Body of pancreas (tissue), 4 donors: ENCODE measurements around the gene CSNK1G1. TPM values are rescaled to one million over a fixed set of nuclear protein-coding genes. Genes with fewer than 3 reads are reported as not detected.
"Not testable (repeated sequence)": the region's sequence is repeated elsewhere in the genome, so short reads cannot be mapped to it uniquely, and the experiment has no call there.

Experiments used
- ATAC-seq: fragments of 150-250 bp; one replicate; pipeline ENCODE4 v1.9.1; 2016
- DNase-seq, 4 donors: peaks; one replicate each; pipeline ENCODE4 v3.0.0-alpha.2; 2019
- H3K27ac ChIP-seq, 4 donors: fragments of 200-600 bp; sonication (generic); 1 replicate in 3 of 4; 2 replicates in 1 of 4; pipeline versions ENCODE4 v1.5.1 to v1.6.1; 2016 to 2019; ENCODE audit warnings: mild to moderate bottlenecking in 1 of 4, mixed read lengths in 1 of 4, moderate library complexity in 1 of 4
- H3K27me3 ChIP-seq, 2 donors: fragments of 200-600 bp; sonication (generic); one replicate each; pipeline ENCODE4 v1.6.0; 2016; ENCODE audit warnings: mild to moderate bottlenecking in 1 of 2
- H3K36me3 ChIP-seq, 2 donors: fragments of 200-600 bp; sonication (generic); replicated peaks in 1 of 2; 2 replicates each; pipeline ENCODE4 v1.5.1; 2016; ENCODE audit warnings: low read depth in 2 of 2; ENCODE audit not compliant: insufficient read depth in 1 of 2
- H3K4me1 ChIP-seq: fragments of 200-600 bp; sonication (generic); one replicate; pipeline ENCODE4 v1.6.0; 2016
- H3K4me3 ChIP-seq, 2 donors: fragments of 200-600 bp; sonication (generic); 1 replicate in 1 of 2; 2 replicates in 1 of 2; pipeline ENCODE4 v1.5.1; 2016 to 2019
- H3K9me3 ChIP-seq, 3 donors: fragments of 200-600 bp; sonication (generic); 1 replicate in 2 of 3; 2 replicates in 1 of 3; pipeline ENCODE4 v1.5.1; 2016
- POLR2A ChIP-seq, 3 donors: fragments of 450-650 bp; IDR thresholded peaks; one replicate each; pipeline ENCODE4 v1.6.1; 2016; ENCODE audit warnings: antibody characterized with exemption in 3 of 3, mild to moderate bottlenecking in 2 of 3
- WGBS, 2 donors: methylation state at CpG; one replicate each; pipeline ENCODE4 v1.1.5; 2017; 5-methylcytosine and 5-hydroxymethylcytosine counted together
- intact Hi-C: fragments of 100-400 bp; cut with DNase I; formaldehyde crosslinking; loops from one replicate; pipeline ENCODE4 v1.15.1; 2023
- total RNA-seq, 2 donors: library from RNA; depleted of rRNA; stranded (reverse); fragments of >200 nt; gene quantifications; one replicate each; pipeline ENCODE4 v1.1.0, GENCODE V29; 2016
- TF ChIP-seq, protein P1 (sequence below), 7 experiments: fragments of 450-650 bp in 4 of 7; fragments of 200-600 bp in 3 of 7; sonication (generic) in 3 of 7; IDR thresholded peaks; one replicate each; pipeline ENCODE4 v1.5.1; 2016 to 2019; ENCODE audit warnings: antibody characterized with exemption in 7 of 7

CSNK1G1 gene
- total RNA-seq, 2 donors from 2014 or later: 6.7 to 13.8 TPM

DNA sequence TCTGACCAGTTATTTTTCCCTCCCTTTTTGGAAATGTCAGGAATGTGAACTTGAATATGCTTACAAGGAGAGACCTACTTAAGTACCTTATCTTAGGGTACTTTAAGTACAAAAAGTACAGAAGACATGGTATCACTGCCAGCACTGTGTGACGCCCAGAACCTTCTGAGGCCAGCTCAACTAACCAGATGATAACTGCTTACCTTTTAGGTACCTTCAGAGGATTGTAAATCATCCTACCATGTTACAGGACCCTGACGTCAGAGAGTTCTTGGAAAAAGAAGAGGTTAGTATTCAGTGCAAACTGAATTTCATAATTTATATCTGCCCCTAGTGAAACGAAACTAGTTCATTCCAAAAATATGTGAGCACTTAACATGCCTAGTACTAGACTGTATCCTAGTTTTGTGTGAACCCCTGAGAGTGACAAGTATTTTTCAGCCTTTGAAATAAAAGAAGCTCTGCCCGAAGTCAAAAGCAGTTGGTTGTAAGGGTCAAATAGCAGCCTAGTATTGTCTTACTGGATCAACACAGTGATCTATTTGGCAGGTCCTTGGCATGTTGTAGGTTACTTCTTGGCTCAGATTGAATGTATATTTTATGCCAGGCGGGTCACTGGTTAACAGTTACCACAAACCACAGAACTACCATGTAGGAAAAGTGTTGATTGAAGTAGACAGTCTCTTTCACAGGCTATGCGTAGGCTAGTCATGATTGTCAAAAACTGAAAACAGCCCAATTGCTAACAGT lies 228.3 kb downstream of the CSNK1G1 start:
- no peaks in the 10 kb centered on the region for H3K9me3 ChIP-seq
- H3K27me3 ChIP-seq: no peaks in the 10 kb centered on the region
- intact Hi-C loops: no loop called here
- DNase-seq (no peak), ATAC-seq (no peak)
- peaks cover 6 to 47% of the 10 kb centered on the region in 2 donors for H3K36me3 ChIP-seq
- no peak for TF ChIP-seq POLR2A (IDR thresholded peaks at IDR 0.05)
- TF ChIP-seq, protein P1, sequence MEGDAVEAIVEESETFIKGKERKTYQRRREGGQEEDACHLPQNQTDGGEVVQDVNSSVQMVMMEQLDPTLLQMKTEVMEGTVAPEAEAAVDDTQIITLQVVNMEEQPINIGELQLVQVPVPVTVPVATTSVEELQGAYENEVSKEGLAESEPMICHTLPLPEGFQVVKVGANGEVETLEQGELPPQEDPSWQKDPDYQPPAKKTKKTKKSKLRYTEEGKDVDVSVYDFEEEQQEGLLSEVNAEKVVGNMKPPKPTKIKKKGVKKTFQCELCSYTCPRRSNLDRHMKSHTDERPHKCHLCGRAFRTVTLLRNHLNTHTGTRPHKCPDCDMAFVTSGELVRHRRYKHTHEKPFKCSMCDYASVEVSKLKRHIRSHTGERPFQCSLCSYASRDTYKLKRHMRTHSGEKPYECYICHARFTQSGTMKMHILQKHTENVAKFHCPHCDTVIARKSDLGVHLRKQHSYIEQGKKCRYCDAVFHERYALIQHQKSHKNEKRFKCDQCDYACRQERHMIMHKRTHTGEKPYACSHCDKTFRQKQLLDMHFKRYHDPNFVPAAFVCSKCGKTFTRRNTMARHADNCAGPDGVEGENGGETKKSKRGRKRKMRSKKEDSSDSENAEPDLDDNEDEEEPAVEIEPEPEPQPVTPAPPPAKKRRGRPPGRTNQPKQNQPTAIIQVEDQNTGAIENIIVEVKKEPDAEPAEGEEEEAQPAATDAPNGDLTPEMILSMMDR (IDR thresholded peaks at IDR 0.05): no peak
- no peak overlapping the region for H3K27ac ChIP-seq
- no peaks in the 10 kb centered on the region for H3K4me1 ChIP-seq
- no peak overlapping the region for H3K4me3 ChIP-seq
- WGBS, 2 donors: 80 to 87% methylated on average over 6 of the region's 6 CpGs

- H3K27ac ChIP-seq: no peak overlapping the region
- TF ChIP-seq, protein P1 (IDR thresholded peaks at IDR 0.05): no peak
- no peak for TF ChIP-seq POLR2A (IDR thresholded peaks at IDR 0.05)
- no peaks in the 10 kb centered on the region for H3K9me3 ChIP-seq
- H3K27me3 ChIP-seq: no peaks in the 10 kb centered on the region
- no peak for ATAC-seq
- 55 to 63% methylated on average over 3 of the region's 3 CpGs for WGBS, 2 donors
- H3K4me3 ChIP-seq: no peak overlapping the region
- DNase-seq: no peak
- H3K36me3 ChIP-seq: peaks cover 6 to 35% of the 10 kb centered on the region in 2 donors
- H3K4me1 ChIP-seq: no peaks in the 10 kb centered on the region
- intact Hi-C loops: no loop called here
These were observed 230.0 kb downstream of the CSNK1G1 start for GRCh38 chr15:64125978-64126377.

- Histone ChIP-seq H3K27ac (no peak overlapping the region), H3K27me3 (no peaks in the 10 kb centered on the region), H3K4me1 (no peaks in the 10 kb centered on the region), H3K36me3 (peaks cover 6 to 34% of the 10 kb centered on the region in 2 donors), H3K9me3 (no peaks in the 10 kb centered on the region), H3K4me3 (no peak overlapping the region)
- ATAC-seq (no peak), DNase-seq (no peak)
- intact Hi-C loops: no loop called here
- TF ChIP-seq POLR2A (IDR thresholded peaks at IDR 0.05): no peak
- TF ChIP-seq, protein P1 (IDR thresholded peaks at IDR 0.05): no peak
- WGBS, 2 donors: 81 to 92% methylated on average over 3 of the region's 3 CpGs
These were observed 233.0 kb downstream of the CSNK1G1 start for GRCh38 chr15:64122936-64123351.

GRCh38 chr15:64122444-64122843 lies 233.5 kb downstream of the CSNK1G1 start:
- H3K4me1 ChIP-seq: no peaks in the 10 kb centered on the region
- WGBS, 2 donors: 61 to 90% methylated on average over 1 of the region's 1 CpG
- no peaks in the 10 kb centered on the region for H3K27me3 ChIP-seq
- H3K36me3 ChIP-seq: peaks cover 6 to 33% of the 10 kb centered on the region in 2 donors
- intact Hi-C loops: no loop called here
- no peaks in the 10 kb centered on the region for H3K9me3 ChIP-seq
- ATAC-seq (no peak), DNase-seq (no peak)
- H3K27ac ChIP-seq: no peak overlapping the region
- no peak overlapping the region for H3K4me3 ChIP-seq
- TF ChIP-seq, protein P1 (IDR thresholded peaks at IDR 0.05): no peak
- TF ChIP-seq POLR2A (IDR thresholded peaks at IDR 0.05): no peak

DNA sequence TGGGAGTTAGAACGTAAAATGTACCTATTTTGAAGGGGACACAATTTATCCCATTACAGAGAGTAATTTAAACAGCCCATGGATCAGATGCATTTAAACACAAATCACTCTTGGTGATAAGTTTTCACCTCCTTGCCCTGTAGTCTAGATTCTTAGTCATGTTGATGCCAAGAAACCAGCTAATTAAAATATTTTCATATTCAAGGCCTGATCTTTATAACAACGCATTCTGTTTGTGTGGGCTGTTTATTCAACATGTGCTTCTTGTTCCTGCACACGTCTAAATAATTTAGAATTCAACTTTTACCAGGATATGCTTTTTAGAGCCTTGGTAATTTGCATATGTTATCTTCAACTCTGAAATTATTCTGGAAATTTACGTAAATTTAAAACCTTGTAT lies 234.4 kb downstream of the CSNK1G1 start:
- WGBS, 2 donors: 89 to 90% methylated on average over 4 of the region's 4 CpGs
- DNase-seq (no peak), ATAC-seq (no peak)
- Histone ChIP-seq H3K36me3 (peaks cover 6 to 32% of the 10 kb centered on the region in 2 donors), H3K4me3 (no peak overlapping the region), H3K27ac (no peak overlapping the region), H3K27me3 (no peaks in the 10 kb centered on the region), H3K4me1 (no peaks in the 10 kb centered on the region), H3K9me3 (no peaks in the 10 kb centered on the region)
- TF ChIP-seq, protein P1 (IDR thresholded peaks at IDR 0.05): no peak
- no peak for TF ChIP-seq POLR2A (IDR thresholded peaks at IDR 0.05)
- intact Hi-C loops: no loop called here

GRCh38 chr15:64120322-64120721 lies 235.7 kb downstream of the CSNK1G1 start:
- DNase-seq, H3K4me3 ChIP-seq, H3K4me1 ChIP-seq, ATAC-seq, H3K27me3 ChIP-seq, H3K9me3 ChIP-seq, H3K27ac ChIP-seq, intact Hi-C loops: not testable (repeated sequence)
- 98 to 100% methylated on average over 2 of the region's 2 CpGs for WGBS, 2 donors
- H3K36me3 ChIP-seq: peaks cover 6 to 38% of the 10 kb centered on the region in 2 donors
